Panc1 (cell line): ENCODE measurements around the gene UBR3. TPM values are rescaled to one million over a fixed set of nuclear protein-coding genes. Genes with fewer than 3 reads are reported as not detected.

Experiments
- ATAC-seq: fragments of 200-7000 bp; cut with Tn5 transposase; 2 replicates; pipeline ENCODE4 v1.9.1; 2020; ENCODE audit warnings: mild to moderate bottlenecking, moderate library complexity
- BruUV-seq: library from RNA; stranded (reverse); fragments of 400-500 nt; replicated peaks from 2 replicates; lab custom pipeline; 2021; lab: Mats Ljungman, UMichigan
- CTCF ChIA-PET: fragments of 300-600 bp; sonication (Branson Sonifier 250); formaldehyde crosslinking; loops from one replicate; lab custom pipeline; 2022; ENCODE audit warnings: antibody characterized with exemption; lab: Charles Lee
- POLR2A ChIA-PET: fragments of 300-600 bp; sonication (Branson Sonifier 250); formaldehyde crosslinking; loops from one replicate; lab custom pipeline; 2022; ENCODE audit warnings: antibody characterized with exemption; lab: Charles Lee
- DNase-seq: peaks from one replicate; pipeline ENCODE4 v3.0.0-alpha.2; 2010; ENCODE audit warnings: low read depth, low spot score
- H3K27ac ChIP-seq: 2 replicates; pipeline ENCODE4 v1.5.1; 2011; ENCODE audit warnings: mild to moderate bottlenecking, low read length, inconsistent platforms
- H3K27me3 ChIP-seq: fragments of 200-500 bp; sonication (Bioruptor generic); 2 replicates; pipeline ENCODE4 v1.6.0; 2014; ENCODE audit warnings: low read length, inconsistent platforms; ENCODE audit not compliant: control insufficient read depth, insufficient read depth
- H3K36me3 ChIP-seq: fragments of 200-500 bp; sonication (Bioruptor generic); 2 replicates; pipeline ENCODE4 v1.5.1; 2014; ENCODE audit warnings: inconsistent platforms, mild to moderate bottlenecking, low read length, moderate library complexity; ENCODE audit not compliant: control insufficient read depth, insufficient read depth
- H3K4me1 ChIP-seq: 2 replicates; pipeline ENCODE4 v1.5.1; 2011; ENCODE audit warnings: inconsistent platforms, mild to moderate bottlenecking, low read length, moderate library complexity; ENCODE audit not compliant: control insufficient read depth, insufficient read depth
- H3K4me3 ChIP-seq, 2 experiments: 2 replicates each; pipeline ENCODE4 v1.5.1; 2011 to 2012; ENCODE audit warnings: low read depth in 2 of 2, low read length in 2 of 2, mild to moderate bottlenecking in 2 of 2, inconsistent platforms in 1 of 2, moderate library complexity in 1 of 2
- H3K9me3 ChIP-seq: fragments of 200-500 bp; sonication (Bioruptor generic); 2 replicates; pipeline ENCODE4 v1.5.1; 2014; ENCODE audit warnings: low read depth, mild to moderate bottlenecking, inconsistent platforms, low read length, moderate library complexity; ENCODE audit not compliant: control insufficient read depth, insufficient read depth
- CTCF ChIP-seq: fragments of 450-650 bp; IDR thresholded peaks from 2 replicates; pipeline ENCODE4 v1.5.1; 2017; ENCODE audit warnings: mild to moderate bottlenecking
- POLR2AphosphoS5 ChIP-seq: IDR thresholded peaks from 2 replicates; pipeline ENCODE4 v1.6.1; 2012; ENCODE audit warnings: mild to moderate bottlenecking, low read depth, low read length, moderate library complexity
- REST ChIP-seq, 2 experiments: IDR thresholded peaks; 2 replicates each; pipeline ENCODE4 v1.6.1; 2011 to 2012; ENCODE audit warnings: low read depth in 2 of 2, control low read depth in 1 of 2, low read length in 1 of 2, mild to moderate bottlenecking in 1 of 2, moderate library complexity in 1 of 2; ENCODE audit not compliant: insufficient read depth in 1 of 2
- SIN3A ChIP-seq: IDR thresholded peaks from 2 replicates; pipeline ENCODE4 v1.6.1; 2012; ENCODE audit warnings: low read depth, mild to moderate bottlenecking, low read length, moderate library complexity, borderline replicate concordance; ENCODE audit not compliant: insufficient read depth
- TCF7L2 ChIP-seq: IDR thresholded peaks from 2 replicates; pipeline ENCODE4 v1.6.1; 2011; ENCODE audit warnings: mild to moderate bottlenecking, low read depth, low read length, inconsistent platforms
- in situ Hi-C: cut with HindIII; loops from 2 replicates; pipeline ENCODE4 v1.10.0; 2016; ENCODE audit warnings: low sequenced_read_pairs, low pct_unique_long_range_greater_than_20kb
- intact Hi-C: fragments of 100-400 bp; cut with micrococcal nuclease; formaldehyde crosslinking; loops from one replicate; pipeline ENCODE4 v1.10.0; 2022; ENCODE audit not compliant: unreplicated experiment
- total RNA-seq: library from RNA; stranded (reverse); gene quantifications from one replicate; pipeline ENCODE4 v1.2.1, GENCODE V29; 2021; ENCODE audit not compliant: unreplicated experiment

The UBR3 gene
- total RNA-seq, 1 experiment from 2014 or later, result 27.9 TPM

- TF ChIP-seq TCF7L2 (no peak), REST (IDR thresholded peaks at IDR 0.05; ENCODE audit: insufficient read depth in 1 of 2, low read depth in 2 of 2, low read length in 1 of 2) (no peak), POLR2AphosphoS5 (no peak), SIN3A (no peak), CTCF (no peak)
- ChIA-PET CTCF (no interaction called here), POLR2A (no interaction called here)
- no peak for ATAC-seq
- H3K4me1 ChIP-seq, result no peaks in the 10 kb centered on the region
- H3K36me3 ChIP-seq, result no peaks in the 10 kb centered on the region
- no peak overlapping the region for H3K4me3 ChIP-seq
- BruUV-seq, result no TSS peak
- intact Hi-C loops (no loop called here), in situ Hi-C loops (no loop called here)
- DNase-seq, result no peak
- H3K27me3 ChIP-seq, result no peaks in the 10 kb centered on the region
- peaks cover 7% of the 10 kb centered on the region; the same call in 1 of the 2 replicates for H3K9me3 ChIP-seq
- no peak overlapping the region for H3K27ac ChIP-seq
These were observed 153.4 kb downstream of the UBR3 start for GRCh38 chr2:169980643-169981042.

- BruUV-seq, result no TSS peak
- intact Hi-C loops, result no loop called here
- ChIA-PET CTCF (no interaction called here), POLR2A (no interaction called here)
- DNase-seq, result no peak
- in situ Hi-C loops, result no loop called here
- no peaks in the 10 kb centered on the region for H3K36me3 ChIP-seq
- no peak overlapping the region for H3K4me3 ChIP-seq
- TF ChIP-seq SIN3A (no peak), TCF7L2 (no peak)
- H3K4me1 ChIP-seq, result no peaks in the 10 kb centered on the region
- no peak for ATAC-seq
- no peaks in the 10 kb centered on the region for H3K9me3 ChIP-seq
- no peak overlapping the region for H3K27ac ChIP-seq
- no peaks in the 10 kb centered on the region for H3K27me3 ChIP-seq
These were observed 155.7 kb downstream of the UBR3 start for GRCh38 chr2:169982929-169983328.

GRCh38 chr2:169983506-169983905 is 156.3 kb downstream of the UBR3 start:
- Histone ChIP-seq H3K36me3 (no peaks in the 10 kb centered on the region), H3K4me1 (no peaks in the 10 kb centered on the region), H3K4me3 (no peak overlapping the region), H3K27ac (no peak overlapping the region), H3K9me3 (no peaks in the 10 kb centered on the region), H3K27me3 (no peaks in the 10 kb centered on the region)
- ATAC-seq (no peak), DNase-seq (no peak)
- TF ChIP-seq CTCF (no peak), POLR2AphosphoS5 (no peak), REST (IDR thresholded peaks at IDR 0.05; ENCODE audit: insufficient read depth in 1 of 2, low read depth in 2 of 2, low read length in 1 of 2) (no peak), SIN3A (no peak), TCF7L2 (no peak)
- BruUV-seq, result no TSS peak
- intact Hi-C loops, result no loop called here
- in situ Hi-C loops, result no loop called here
- CTCF ChIA-PET, result interaction anchor here (0.5 kb wide), 1 partner anchor 195 kb away, joined by 3 read pairs; no protein-coding TSS in a partner anchor
- POLR2A ChIA-PET, result no interaction called here
